ENCODE measurements around the gene DOCK10.

DOCK10 gene

GRCh38 chr2:225027061-225027762, 15.1 kb downstream of the DOCK10 start:
- H3K4me3 ChIP-seq (ENCODE audit: low read depth, low read length), result no peak overlapping the region
- TF ChIP-seq CTCF (IDR thresholded peaks at IDR 0.05; ENCODE audit: low read depth, low read length, missing control alignments), result no peak
- DNase-seq (ENCODE audit: low read depth), result no peak

GRCh38 chr2:225025917-225026571, 16.2 kb downstream of the DOCK10 start:
- DNase-seq (ENCODE audit: low read depth), result no peak
- TF ChIP-seq CTCF (IDR thresholded peaks at IDR 0.05; ENCODE audit: low read depth, low read length, missing control alignments), result no peak
- H3K4me3 ChIP-seq (ENCODE audit: low read depth, low read length), result no peak overlapping the region

- H3K4me3 ChIP-seq (ENCODE audit: low read depth, low read length), result no peak overlapping the region
- no peak for DNase-seq (ENCODE audit: low read depth)
- TF ChIP-seq CTCF (IDR thresholded peaks at IDR 0.05; ENCODE audit: low read depth, low read length, missing control alignments), result no peak
Measured at GRCh38 chr2:225022188-225022587, 20.1 kb downstream of the DOCK10 start.

- TF ChIP-seq CTCF (IDR thresholded peaks at IDR 0.05; ENCODE audit: low read depth, low read length, missing control alignments), result no peak
- no peak for DNase-seq (ENCODE audit: low read depth)
Measured at GRCh38 chr2:225020168-225020849, 22.0 kb downstream of the DOCK10 start.

GRCh38 chr2:225019105-225019504, 23.2 kb downstream of the DOCK10 start:
- no peak for DNase-seq (ENCODE audit: low read depth)
- TF ChIP-seq CTCF (IDR thresholded peaks at IDR 0.05; ENCODE audit: low read depth, low read length, missing control alignments), result no peak
- H3K4me3 ChIP-seq (ENCODE audit: low read depth, low read length), result no peak overlapping the region

More at GRCh38 chr2:225020168-225020849, 22.0 kb downstream of the DOCK10 start:
- H3K4me3 ChIP-seq (ENCODE audit: low read depth, low read length), result no peak overlapping the region

GRCh38 chr2:225017713-225018112, 24.6 kb downstream of the DOCK10 start:
- no peak overlapping the region for H3K4me3 ChIP-seq (ENCODE audit: low read depth, low read length)
- TF ChIP-seq CTCF (IDR thresholded peaks at IDR 0.05; ENCODE audit: low read depth, low read length, missing control alignments), result no peak
- DNase-seq (ENCODE audit: low read depth), result no peak

Measured in GM12864 (cell line).